A673 (cell line): ENCODE measurements around the gene STPG2. TPM values are rescaled to one million over a fixed set of nuclear protein-coding genes. Genes with fewer than 3 reads are reported as not detected.

ENCODE experiments used
- BruUV-seq: library from RNA; stranded (reverse); fragments of 400-500 nt; replicated peaks from 2 replicates; lab custom pipeline; 2021; lab: Mats Ljungman, UMichigan
- CTCF ChIA-PET: fragments of 300-600 bp; sonication (Branson Sonifier 250); formaldehyde crosslinking; loops from one replicate; lab custom pipeline; 2022; ENCODE audit warnings: antibody characterized with exemption; lab: Charles Lee
- POLR2A ChIA-PET: fragments of 300-600 bp; sonication (Branson Sonifier 250); formaldehyde crosslinking; loops from one replicate; lab custom pipeline; 2022; ENCODE audit warnings: antibody characterized with exemption; ENCODE audit not compliant: low non-redundant PET; lab: Charles Lee
- DNase-seq: peaks from one replicate; pipeline ENCODE4 v3.0.0-alpha.2; 2015; ENCODE audit warnings: low spot score
- H3K27ac ChIP-seq: fragments of 200-600 bp; sonication (generic); 2 replicates; pipeline ENCODE4 v1.5.1; 2016; ENCODE audit warnings: mixed run types, low read depth, mild to moderate bottlenecking, mixed read lengths, antibody characterized with exemption, low read length; ENCODE audit not compliant: poor library complexity, severe bottlenecking
- H3K27me3 ChIP-seq: fragments of 200-600 bp; sonication (generic); replicated peaks from 2 replicates; pipeline ENCODE4 v1.6.1; 2017; ENCODE audit warnings: mixed run types, low read depth, mild to moderate bottlenecking, mixed read lengths, antibody characterized with exemption, low read length; ENCODE audit not compliant: insufficient read depth, poor library complexity
- H3K36me3 ChIP-seq: fragments of 200-600 bp; sonication (generic); 2 replicates; pipeline ENCODE4 v1.6.1; 2016; ENCODE audit warnings: mixed run types, mild to moderate bottlenecking, mixed read lengths, antibody characterized with exemption, low read length; ENCODE audit not compliant: insufficient read depth, poor library complexity, severe bottlenecking
- H3K4me1 ChIP-seq: fragments of 200-600 bp; sonication (generic); 2 replicates; pipeline ENCODE4 v1.6.1; 2017; ENCODE audit warnings: mixed run types, mild to moderate bottlenecking, mixed read lengths, antibody characterized with exemption, low read length; ENCODE audit not compliant: insufficient read depth, poor library complexity, severe bottlenecking
- H3K4me3 ChIP-seq: fragments of 200-600 bp; sonication (generic); 2 replicates; pipeline ENCODE4 v1.5.1; 2016; ENCODE audit warnings: low read depth, mixed run types, mild to moderate bottlenecking, mixed read lengths, low read length; ENCODE audit not compliant: poor library complexity, severe bottlenecking
- H3K9me3 ChIP-seq: fragments of 200-600 bp; sonication (generic); 2 replicates; pipeline ENCODE4 v1.6.1; 2016; ENCODE audit warnings: mixed run types, low read depth, mild to moderate bottlenecking, mixed read lengths, antibody characterized with exemption, low read length; ENCODE audit not compliant: poor library complexity, severe bottlenecking
- CTCF ChIP-seq: fragments of 300-800, 200-600 bp; sonication (generic); conservative IDR thresholded peaks from 2 replicates; pipeline ENCODE4 v1.5.1; 2017; ENCODE audit warnings: low read depth, mild to moderate bottlenecking, antibody characterized with exemption, low read length, moderate library complexity, mixed read lengths
- EZH2 ChIP-seq: fragments of 200-600 bp; sonication (generic); IDR thresholded peaks from 2 replicates; pipeline ENCODE4 v1.6.1; 2017; ENCODE audit warnings: borderline replicate concordance, low read depth, mild to moderate bottlenecking, mixed read lengths, antibody characterized with exemption, low read length; ENCODE audit not compliant: poor library complexity, severe bottlenecking
- intact Hi-C: fragments of 100-400 bp; cut with micrococcal nuclease; formaldehyde crosslinking; loops from one replicate; pipeline ENCODE4 v1.10.0; 2022; ENCODE audit not compliant: unreplicated experiment
- total RNA-seq: library from RNA; stranded (reverse); gene quantifications from 2 replicates; pipeline ENCODE4 v1.2.3, GENCODE V29; 2021

Gene STPG2
- total RNA-seq, 1 experiment from 2014 or later, result not detected

DNA sequence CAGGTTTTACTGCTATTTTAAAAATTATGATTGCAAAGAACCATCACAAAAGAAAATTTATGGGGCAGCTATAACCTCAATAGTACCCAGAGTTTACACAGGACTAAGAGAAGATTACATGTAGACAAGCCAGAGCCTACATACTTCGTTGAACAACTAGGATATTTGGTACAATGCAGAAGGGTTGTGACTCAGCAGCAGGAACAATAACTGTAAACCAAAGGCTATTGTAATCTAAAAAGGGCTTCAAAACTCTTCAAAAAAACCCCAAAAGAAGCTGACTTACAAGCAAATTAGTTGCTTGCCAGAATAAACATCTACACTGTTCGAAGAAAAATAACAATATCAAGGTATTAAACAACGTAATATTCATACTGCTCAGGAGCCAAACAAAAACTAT lies 618.0 kb downstream of the STPG2 start:
- H3K27ac ChIP-seq, result no peak overlapping the region
- no peaks in the 10 kb centered on the region for H3K9me3 ChIP-seq
- no peak overlapping the region for H3K4me3 ChIP-seq
- POLR2A ChIA-PET, result no interaction called here
- H3K36me3 ChIP-seq, result no peaks in the 10 kb centered on the region
- H3K4me1 ChIP-seq, result no peaks in the 10 kb centered on the region
- BruUV-seq, result no TSS peak
- no peak for DNase-seq
- CTCF ChIA-PET, result no interaction called here
- H3K27me3 ChIP-seq, result no peaks in the 10 kb centered on the region
- intact Hi-C loops, result no loop called here
- no peak for TF ChIP-seq EZH2
- TF ChIP-seq CTCF, result no peak

DNA sequence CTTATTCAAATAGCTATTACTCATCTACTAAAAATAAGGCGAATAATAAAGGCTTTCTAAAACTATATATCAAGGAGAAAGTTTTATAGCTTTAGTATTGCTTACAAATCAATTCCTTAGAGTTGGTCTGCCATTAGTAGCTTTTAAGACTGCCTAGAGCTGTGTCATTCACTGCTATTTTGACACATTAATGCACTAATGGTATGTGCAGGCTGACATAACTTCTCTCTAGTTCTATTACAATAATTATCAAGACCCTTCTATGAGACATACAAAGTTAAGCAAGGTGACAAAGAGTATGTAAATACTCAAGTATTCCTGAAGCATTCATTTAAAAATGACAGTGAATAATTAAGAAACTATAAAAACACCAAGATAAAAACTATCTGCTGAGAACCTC lies 625.3 kb downstream of the STPG2 start:
- CTCF ChIA-PET, result no interaction called here
- BruUV-seq, result no TSS peak
- no peaks in the 10 kb centered on the region for H3K36me3 ChIP-seq
- H3K4me3 ChIP-seq, result no peak overlapping the region
- DNase-seq, result no peak
- H3K27me3 ChIP-seq, result no peaks in the 10 kb centered on the region
- POLR2A ChIA-PET, result no interaction called here
- H3K9me3 ChIP-seq, result no peaks in the 10 kb centered on the region
- no peak for TF ChIP-seq EZH2
- no peak for TF ChIP-seq CTCF
- H3K27ac ChIP-seq, result no peak overlapping the region
- no peaks in the 10 kb centered on the region for H3K4me1 ChIP-seq
- intact Hi-C loops, result no loop called here

DNA sequence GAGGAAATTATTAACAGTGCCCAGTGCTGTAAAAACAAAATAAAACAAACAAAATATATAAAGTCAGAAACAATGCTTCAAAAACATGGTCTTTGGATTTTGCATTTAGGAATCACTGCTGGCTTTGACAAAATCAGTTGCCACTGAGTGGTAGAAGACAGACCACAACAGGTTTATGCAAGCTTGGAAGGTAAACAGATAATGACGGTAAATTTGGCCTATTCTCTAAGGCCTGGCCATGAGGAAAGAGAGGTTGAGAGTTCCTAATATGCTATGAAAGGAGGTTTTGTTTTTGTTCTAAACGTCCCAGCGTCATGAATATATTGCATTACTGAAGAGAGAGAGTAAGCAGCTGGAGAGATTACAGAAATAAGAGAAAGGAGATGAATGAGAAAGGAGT lies 629.4 kb downstream of the STPG2 start:
- intact Hi-C loops, result no loop called here
- Histone ChIP-seq H3K36me3 (no peaks in the 10 kb centered on the region), H3K4me3 (no peak overlapping the region), H3K4me1 (no peaks in the 10 kb centered on the region), H3K27ac (no peak overlapping the region), H3K27me3 (no peaks in the 10 kb centered on the region), H3K9me3 (no peaks in the 10 kb centered on the region)
- ChIA-PET CTCF (no interaction called here), POLR2A (no interaction called here)
- no TSS peak for BruUV-seq
- TF ChIP-seq CTCF, result no peak
- TF ChIP-seq EZH2, result no peak
- DNase-seq, result no peak

Other genes with a start within 250 kb of the STPG2 start
- gene RAP1GDS1, start 117.9 kb upstream of the STPG2 start, total RNA-seq, result 41.0 and 44.5 TPM in 2 replicates